ENCODE measurements around the gene DHRS11.

- TF ChIP-seq CTCF (IDR thresholded peaks at IDR 0.05) (no peak), POLR2A (IDR thresholded peaks at IDR 0.05) (no peak), POLR2AphosphoS5 (IDR thresholded peaks at IDR 0.05) (no peak)
These were observed 46.6 kb upstream of the DHRS11 start for GRCh38 chr17:36545077-36545464.
